Measurements from ENCODE around the gene CXCL5. TPM values are rescaled to one million over a fixed set of nuclear protein-coding genes. Genes with fewer than 3 reads are reported as not detected.

CXCL5 gene
- total and polyA plus RNA-seq, 10 of the 15 experiments (the other 5 are each of a cell fraction or from before 2014, with no cell fraction given), result not detected

DNA sequence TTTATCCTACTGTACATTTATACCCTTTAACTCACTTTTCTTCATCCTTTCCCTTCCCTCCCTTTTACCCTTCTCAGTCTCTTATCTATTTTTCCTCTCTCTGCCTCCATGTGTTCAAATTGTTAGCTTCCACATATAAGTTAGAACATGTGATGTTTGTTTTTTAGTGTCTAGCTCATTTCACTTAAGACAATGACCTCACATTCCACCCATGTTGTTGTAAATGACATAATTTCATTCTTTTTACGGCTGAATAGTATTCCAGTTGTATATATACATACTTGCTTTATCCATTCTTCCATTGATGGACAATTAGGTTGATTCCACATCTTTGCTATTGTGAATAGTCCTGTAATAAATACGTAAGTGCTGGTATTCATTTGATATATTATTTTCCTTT, 47.3 kb upstream of the CXCL5 start:
- no TSS peak for BruUV-seq (replicated peaks)
- POLR2A ChIA-PET, result no interaction called here
- FAIRE-seq (no peak), ATAC-seq (no peak), DNase-seq (ENCODE audit: low read depth, low spot score) (no peak)
- Histone ChIP-seq H3K9ac (ENCODE audit: control insufficient read depth, insufficient read depth, low read length) (no peak overlapping the region), H3K9me3 (replicated peaks; ENCODE audit: control insufficient read depth, insufficient read depth, low read length) (no peaks in the 10 kb centered on the region), H3K4me1 (ENCODE audit: control insufficient read depth, insufficient read depth, low read length) (no peaks in the 10 kb centered on the region), H3K27ac (ENCODE audit: control insufficient read depth, insufficient read depth) (no peak overlapping the region), H3K27me3 (replicated peaks in 1 of 2; ENCODE audit: control insufficient read depth in 2 of 2, insufficient read depth in 2 of 2, low read length in 1 of 2) (no peaks in the 10 kb centered on the region), H2AFZ (ENCODE audit: control insufficient read depth, low read depth, low read length) (no peak overlapping the region), H4K20me1 (ENCODE audit: control insufficient read depth, insufficient read depth) (no peaks in the 10 kb centered on the region), H3K4me2 (ENCODE audit: control insufficient read depth, insufficient read depth) (no peak overlapping the region), H3K4me3 (no peak overlapping the region), H3K36me3 (ENCODE audit: control insufficient read depth in 2 of 2, insufficient read depth in 2 of 2, low read length in 1 of 2) (no peaks in the 10 kb centered on the region), H3K79me2 (ENCODE audit: control insufficient read depth, insufficient read depth, low read length) (no peaks in the 10 kb centered on the region)
- 17% methylated on average over 2 of the region's 2 CpGs for whole genome bisulfite sequencing (ENCODE audit: insufficient coverage, insufficient replicate concordance, low lambda C conversion rate, missing lambda C conversion rate)
- CTCF ChIA-PET, result no interaction called here
- SMC1A ChIA-PET (ENCODE audit: uncharacterized antibody, unreplicated experiment), result no interaction called here
- intact Hi-C loops (cut with micrococcal nuclease; ENCODE audit: unreplicated experiment) (no loop called here), in situ Hi-C loops (cut with MboI) (no loop called here)
- RAD21 ChIA-PET (ENCODE audit: unreplicated experiment), result no interaction called here
- TF ChIP-seq ASH2L (IDR thresholded peaks at IDR 0.05; ENCODE audit: borderline replicate concordance, low read depth), result no peak
- no peak for TF ChIP-seq RCOR1 (conservative IDR thresholded peaks at IDR 0.05; ENCODE audit: low read depth, low read length)
- no peak for TF ChIP-seq STAT1 (conservative IDR thresholded peaks at IDR 0.05)
- no peak for TF ChIP-seq FOS (IDR thresholded peaks at IDR 0.05; ENCODE audit: borderline replicate concordance, extremely low read depth, insufficient read length)
- TF ChIP-seq, protein P1, sequence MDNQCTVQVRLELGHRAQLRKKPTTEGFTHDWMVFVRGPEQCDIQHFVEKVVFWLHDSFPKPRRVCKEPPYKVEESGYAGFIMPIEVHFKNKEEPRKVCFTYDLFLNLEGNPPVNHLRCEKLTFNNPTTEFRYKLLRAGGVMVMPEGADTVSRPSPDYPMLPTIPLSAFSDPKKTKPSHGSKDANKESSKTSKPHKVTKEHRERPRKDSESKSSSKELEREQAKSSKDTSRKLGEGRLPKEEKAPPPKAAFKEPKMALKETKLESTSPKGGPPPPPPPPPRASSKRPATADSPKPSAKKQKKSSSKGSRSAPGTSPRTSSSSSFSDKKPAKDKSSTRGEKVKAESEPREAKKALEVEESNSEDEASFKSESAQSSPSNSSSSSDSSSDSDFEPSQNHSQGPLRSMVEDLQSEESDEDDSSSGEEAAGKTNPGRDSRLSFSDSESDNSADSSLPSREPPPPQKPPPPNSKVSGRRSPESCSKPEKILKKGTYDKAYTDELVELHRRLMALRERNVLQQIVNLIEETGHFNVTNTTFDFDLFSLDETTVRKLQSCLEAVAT (IDR thresholded peaks at IDR 0.05), result no peak
- no peak for TF ChIP-seq JUNB (IDR thresholded peaks at IDR 0.05)
- no peak for TF ChIP-seq CREB1 (IDR thresholded peaks at IDR 0.05; ENCODE audit: low read depth)
- no peak for TF ChIP-seq POLR2AphosphoS5 (IDR thresholded peaks at IDR 0.05; ENCODE audit: low read length)
- TF ChIP-seq SREBF1 (IDR thresholded peaks at IDR 0.05; ENCODE audit: low read length), result no peak
- TF ChIP-seq, protein P2, sequence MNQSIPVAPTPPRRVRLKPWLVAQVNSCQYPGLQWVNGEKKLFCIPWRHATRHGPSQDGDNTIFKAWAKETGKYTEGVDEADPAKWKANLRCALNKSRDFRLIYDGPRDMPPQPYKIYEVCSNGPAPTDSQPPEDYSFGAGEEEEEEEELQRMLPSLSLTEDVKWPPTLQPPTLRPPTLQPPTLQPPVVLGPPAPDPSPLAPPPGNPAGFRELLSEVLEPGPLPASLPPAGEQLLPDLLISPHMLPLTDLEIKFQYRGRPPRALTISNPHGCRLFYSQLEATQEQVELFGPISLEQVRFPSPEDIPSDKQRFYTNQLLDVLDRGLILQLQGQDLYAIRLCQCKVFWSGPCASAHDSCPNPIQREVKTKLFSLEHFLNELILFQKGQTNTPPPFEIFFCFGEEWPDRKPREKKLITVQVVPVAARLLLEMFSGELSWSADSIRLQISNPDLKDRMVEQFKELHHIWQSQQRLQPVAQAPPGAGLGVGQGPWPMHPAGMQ (IDR thresholded peaks at IDR 0.05; ENCODE audit: borderline replicate concordance), result no peak
- TF ChIP-seq PAX8 (IDR thresholded peaks at IDR 0.05), result no peak
- TF ChIP-seq, protein P3, sequence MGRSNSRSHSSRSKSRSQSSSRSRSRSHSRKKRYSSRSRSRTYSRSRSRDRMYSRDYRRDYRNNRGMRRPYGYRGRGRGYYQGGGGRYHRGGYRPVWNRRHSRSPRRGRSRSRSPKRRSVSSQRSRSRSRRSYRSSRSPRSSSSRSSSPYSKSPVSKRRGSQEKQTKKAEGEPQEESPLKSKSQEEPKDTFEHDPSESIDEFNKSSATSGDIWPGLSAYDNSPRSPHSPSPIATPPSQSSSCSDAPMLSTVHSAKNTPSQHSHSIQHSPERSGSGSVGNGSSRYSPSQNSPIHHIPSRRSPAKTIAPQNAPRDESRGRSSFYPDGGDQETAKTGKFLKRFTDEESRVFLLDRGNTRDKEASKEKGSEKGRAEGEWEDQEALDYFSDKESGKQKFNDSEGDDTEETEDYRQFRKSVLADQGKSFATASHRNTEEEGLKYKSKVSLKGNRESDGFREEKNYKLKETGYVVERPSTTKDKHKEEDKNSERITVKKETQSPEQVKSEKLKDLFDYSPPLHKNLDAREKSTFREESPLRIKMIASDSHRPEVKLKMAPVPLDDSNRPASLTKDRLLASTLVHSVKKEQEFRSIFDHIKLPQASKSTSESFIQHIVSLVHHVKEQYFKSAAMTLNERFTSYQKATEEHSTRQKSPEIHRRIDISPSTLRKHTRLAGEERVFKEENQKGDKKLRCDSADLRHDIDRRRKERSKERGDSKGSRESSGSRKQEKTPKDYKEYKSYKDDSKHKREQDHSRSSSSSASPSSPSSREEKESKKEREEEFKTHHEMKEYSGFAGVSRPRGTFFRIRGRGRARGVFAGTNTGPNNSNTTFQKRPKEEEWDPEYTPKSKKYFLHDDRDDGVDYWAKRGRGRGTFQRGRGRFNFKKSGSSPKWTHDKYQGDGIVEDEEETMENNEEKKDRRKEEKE (IDR thresholded peaks at IDR 0.05), result no peak
- TF ChIP-seq EP300 (IDR thresholded peaks at IDR 0.05; ENCODE audit: borderline replicate concordance in 1 of 2, control insufficient read depth in 1 of 2, low read depth in 2 of 2, low read length in 2 of 2), result no peak
- no peak for TF ChIP-seq ZNF274 (IDR thresholded peaks at IDR 0.05; ENCODE audit: insufficient read depth, insufficient read length)
- TF ChIP-seq DPF2 (IDR thresholded peaks at IDR 0.05), result no peak
- no peak for TF ChIP-seq CHD2 (IDR thresholded peaks at IDR 0.05; ENCODE audit: borderline replicate concordance, low read depth, low read length)
- TF ChIP-seq, protein P4, sequence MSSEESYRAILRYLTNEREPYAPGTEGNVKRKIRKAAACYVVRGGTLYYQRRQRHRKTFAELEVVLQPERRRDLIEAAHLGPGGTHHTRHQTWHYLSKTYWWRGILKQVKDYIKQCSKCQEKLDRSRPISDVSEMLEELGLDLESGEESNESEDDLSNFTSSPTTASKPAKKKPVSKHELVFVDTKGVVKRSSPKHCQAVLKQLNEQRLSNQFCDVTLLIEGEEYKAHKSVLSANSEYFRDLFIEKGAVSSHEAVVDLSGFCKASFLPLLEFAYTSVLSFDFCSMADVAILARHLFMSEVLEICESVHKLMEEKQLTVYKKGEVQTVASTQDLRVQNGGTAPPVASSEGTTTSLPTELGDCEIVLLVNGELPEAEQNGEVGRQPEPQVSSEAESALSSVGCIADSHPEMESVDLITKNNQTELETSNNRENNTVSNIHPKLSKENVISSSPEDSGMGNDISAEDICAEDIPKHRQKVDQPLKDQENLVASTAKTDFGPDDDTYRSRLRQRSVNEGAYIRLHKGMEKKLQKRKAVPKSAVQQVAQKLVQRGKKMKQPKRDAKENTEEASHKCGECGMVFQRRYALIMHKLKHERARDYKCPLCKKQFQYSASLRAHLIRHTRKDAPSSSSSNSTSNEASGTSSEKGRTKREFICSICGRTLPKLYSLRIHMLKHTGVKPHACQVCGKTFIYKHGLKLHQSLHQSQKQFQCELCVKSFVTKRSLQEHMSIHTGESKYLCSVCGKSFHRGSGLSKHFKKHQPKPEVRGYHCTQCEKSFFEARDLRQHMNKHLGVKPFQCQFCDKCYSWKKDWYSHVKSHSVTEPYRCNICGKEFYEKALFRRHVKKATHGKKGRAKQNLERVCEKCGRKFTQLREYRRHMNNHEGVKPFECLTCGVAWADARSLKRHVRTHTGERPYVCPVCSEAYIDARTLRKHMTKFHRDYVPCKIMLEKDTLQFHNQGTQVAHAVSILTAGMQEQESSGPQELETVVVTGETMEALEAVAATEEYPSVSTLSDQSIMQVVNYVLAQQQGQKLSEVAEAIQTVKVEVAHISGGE (CRISPR knock-in tag; IDR thresholded peaks at IDR 0.05), result no peak

Data from GM12878 (cell line).